Tibial nerve (tissue), 4 donors: ENCODE data around the gene DHFR. TPM values are rescaled to one million over a fixed set of nuclear protein-coding genes. Genes with fewer than 3 reads are reported as not detected.
"Not testable (repeated sequence)": the region's sequence is repeated elsewhere in the genome, so short reads cannot be mapped to it uniquely, and the experiment has no call there.

Experiments used
- DNase-seq, 2 donors: peaks; one replicate each; pipeline ENCODE4 v3.0.0-alpha.2; 2019; ENCODE audit warnings: low spot score in 2 of 2
- H3K27ac ChIP-seq, 4 donors: fragments of 200-600 bp; sonication (generic) in 3 of 4; one replicate each; pipeline ENCODE4 v1.5.1; 2017 to 2019; ENCODE audit warnings: mild to moderate bottlenecking in 1 of 4
- H3K27me3 ChIP-seq, 2 donors: fragments of 200-600 bp; sonication (generic) in 1 of 2; one replicate each; pipeline versions ENCODE4 v1.5.1 to v1.6.0; 2017 to 2019
- H3K36me3 ChIP-seq, 3 donors: fragments of 200-600 bp; sonication (generic); one replicate each; pipeline ENCODE4 v1.5.1; 2018 to 2019
- H3K4me1 ChIP-seq, 4 donors: fragments of 200-600 bp; sonication (generic) in 3 of 4; one replicate each; pipeline ENCODE4 v1.5.1; 2017 to 2019
- H3K4me3 ChIP-seq, 4 donors: fragments of 200-600 bp; sonication (generic) in 3 of 4; one replicate each; pipeline ENCODE4 v1.5.1; 2017 to 2019; ENCODE audit warnings: mild to moderate bottlenecking in 1 of 4, moderate library complexity in 1 of 4
- H3K9me3 ChIP-seq, 4 donors: fragments of 200-600 bp; sonication (generic) in 3 of 4; one replicate each; pipeline ENCODE4 v1.5.1; 2017 to 2019
- CTCF ChIP-seq, 5 experiments: fragments of 200-600 bp in 3 of 5; fragments of 450-650 bp in 2 of 5; sonication (generic) in 3 of 5; IDR thresholded peaks; one replicate each; pipeline ENCODE4 v1.5.1; 2016 to 2019; ENCODE audit warnings: antibody characterized with exemption in 5 of 5, mild to moderate bottlenecking in 3 of 5, moderate library complexity in 2 of 5
- EP300 ChIP-seq, 2 donors: sonication (generic); formaldehyde crosslinking; IDR thresholded peaks; one replicate each; pipeline ENCODE4 v1.6.1; 2017; ENCODE audit warnings: antibody characterized with exemption in 2 of 2, mild to moderate bottlenecking in 1 of 2
- POLR2A ChIP-seq, 2 donors: fragments of 450-650 bp; IDR thresholded peaks; one replicate each; pipeline ENCODE4 v1.6.1; 2017; ENCODE audit warnings: antibody characterized with exemption in 2 of 2, mild to moderate bottlenecking in 2 of 2, moderate library complexity in 2 of 2
- WGBS, 2 donors: methylation state at CpG; one replicate each; pipeline ENCODE4 v1.1.5; 2018; 5-methylcytosine and 5-hydroxymethylcytosine counted together
- total RNA-seq, 4 donors: library from RNA; depleted of rRNA; stranded (reverse); fragments of >200 nt; gene quantifications; one replicate each; pipeline ENCODE4 v1.1.0, GENCODE V29; 2016

DHFR gene
- total RNA-seq, 4 donors from 2014 or later: 4.8 to 20.8 (median 12.0) TPM

GRCh38 chr5:80592105-80592504 lies 62.7 kb downstream of the DHFR start:
- WGBS, 2 donors: 83 to 86% methylated on average over 1 of the region's 1 CpG
- H3K36me3 ChIP-seq: no peaks in the 10 kb centered on the region

GRCh38 chr5:80591352-80591751 lies 63.4 kb downstream of the DHFR start:
- Histone ChIP-seq H3K4me3 (no peak overlapping the region), H3K27me3 (no peaks in the 10 kb centered on the region), H3K4me1 (no peaks in the 10 kb centered on the region), H3K27ac (no peak overlapping the region), H3K36me3 (no peaks in the 10 kb centered on the region), H3K9me3 (no peaks in the 10 kb centered on the region)
- TF ChIP-seq CTCF (IDR thresholded peaks at IDR 0.05) (no peak), EP300 (IDR thresholded peaks at IDR 0.05) (no peak), POLR2A (IDR thresholded peaks at IDR 0.05) (no peak)
- WGBS, 2 donors: 89 to 92% methylated on average over 3 of the region's 3 CpGs
- DNase-seq: no peak

More at GRCh38 chr5:80592105-80592504, 62.7 kb downstream of the DHFR start:
- H3K4me1 ChIP-seq: no peaks in the 10 kb centered on the region
- no peaks in the 10 kb centered on the region for H3K9me3 ChIP-seq
- no peak overlapping the region for H3K27ac ChIP-seq
- no peaks in the 10 kb centered on the region for H3K27me3 ChIP-seq
- DNase-seq: no peak
- H3K4me3 ChIP-seq: no peak overlapping the region
- TF ChIP-seq CTCF (IDR thresholded peaks at IDR 0.05) (no peak), EP300 (IDR thresholded peaks at IDR 0.05) (no peak), POLR2A (IDR thresholded peaks at IDR 0.05) (no peak)

GRCh38 chr5:80590766-80591165 lies 64.0 kb downstream of the DHFR start:
- Histone ChIP-seq H3K27me3 (no peaks in the 10 kb centered on the region), H3K36me3 (no peaks in the 10 kb centered on the region), H3K4me3 (no peak overlapping the region), H3K4me1 (no peaks in the 10 kb centered on the region), H3K27ac (no peak overlapping the region), H3K9me3 (no peaks in the 10 kb centered on the region)
- 82 to 84% methylated on average over 5 of the region's 5 CpGs for WGBS, 2 donors
- TF ChIP-seq POLR2A (IDR thresholded peaks at IDR 0.05) (no peak), EP300 (IDR thresholded peaks at IDR 0.05) (no peak), CTCF (IDR thresholded peaks at IDR 0.05) (no peak)
- DNase-seq: no peak

- Histone ChIP-seq H3K4me3 (no peak overlapping the region), H3K27ac (no peak overlapping the region), H3K36me3 (no peaks in the 10 kb centered on the region), H3K9me3 (no peaks in the 10 kb centered on the region), H3K27me3 (no peaks in the 10 kb centered on the region), H3K4me1 (no peaks in the 10 kb centered on the region)
- TF ChIP-seq EP300 (IDR thresholded peaks at IDR 0.05) (no peak), POLR2A (IDR thresholded peaks at IDR 0.05) (no peak), CTCF (IDR thresholded peaks at IDR 0.05) (no peak)
- WGBS, 2 donors: 86 to 91% methylated on average over 8 of the region's 8 CpGs
- no peak for DNase-seq
Observed at GRCh38 chr5:80588858-80589540, 65.8 kb downstream of the DHFR start.

GRCh38 chr5:80584770-80585169 lies 70.0 kb downstream of the DHFR start:
- Histone ChIP-seq H3K36me3 (no peaks in the 10 kb centered on the region), H3K4me1 (no peaks in the 10 kb centered on the region), H3K27me3 (no peaks in the 10 kb centered on the region), H3K4me3 (no peak overlapping the region), H3K9me3 (no peaks in the 10 kb centered on the region), H3K27ac (no peak overlapping the region)
- DNase-seq: no peak
- WGBS, 2 donors: 90 to 92% methylated on average over 6 of the region's 6 CpGs
- no peak for TF ChIP-seq POLR2A (IDR thresholded peaks at IDR 0.05)
- TF ChIP-seq EP300 (IDR thresholded peaks at IDR 0.05): no peak
- no peak for TF ChIP-seq CTCF (IDR thresholded peaks at IDR 0.05)

- DNase-seq, H3K27ac ChIP-seq, H3K9me3 ChIP-seq, H3K27me3 ChIP-seq, H3K36me3 ChIP-seq, H3K4me3 ChIP-seq, H3K4me1 ChIP-seq: not testable (repeated sequence)
- WGBS, 2 donors: 84 to 95% methylated on average over 3 of the region's 3 CpGs
Observed at GRCh38 chr5:80580291-80580690, 74.5 kb downstream of the DHFR start.
